Activated naive CD8-positive, alpha-beta T cell treated with anti-CD3 and anti-CD28 coated beads, Interleukin-2, amount 50 U/mL, for 24 hours (primary cell): ENCODE data around the gene CFAP298.
A peak's percentile ranks its signal among the peaks of the same experiment; 100 is the strongest.
"Not testable (repeated sequence)": the region's sequence is repeated elsewhere in the genome, so short reads cannot be mapped to it uniquely, and the experiment has no call there.

Experiments used
- ATAC-seq: fragments of 150-1000 bp; cut with Tn5 transposase; one replicate; pipeline ENCODE4 v1.10.0; 2021
- DNase-seq: peaks from one replicate; pipeline ENCODE4 v3.0.0; 2021
- H3K27ac Mint-ChIP-seq: one replicate; pipeline ENCODE4 v1.8.0; 2021; ENCODE audit warnings: mild to moderate bottlenecking, mixed read lengths
- H3K27me3 Mint-ChIP-seq: one replicate; pipeline ENCODE4 v1.8.0; 2021; ENCODE audit warnings: mixed read lengths
- H3K36me3 Mint-ChIP-seq: one replicate; pipeline ENCODE4 v1.8.0; 2021; ENCODE audit warnings: low read depth, mixed read lengths
- H3K4me1 Mint-ChIP-seq: one replicate; pipeline ENCODE4 v1.8.0; 2021; ENCODE audit warnings: mixed read lengths
- H3K4me3 Mint-ChIP-seq: one replicate; pipeline ENCODE4 v1.8.0; 2021; ENCODE audit warnings: mild to moderate bottlenecking, moderate library complexity, mixed read lengths
- H3K9me3 Mint-ChIP-seq: one replicate; pipeline ENCODE4 v1.8.0; 2021; ENCODE audit warnings: mixed read lengths

CFAP298 gene, protein sequence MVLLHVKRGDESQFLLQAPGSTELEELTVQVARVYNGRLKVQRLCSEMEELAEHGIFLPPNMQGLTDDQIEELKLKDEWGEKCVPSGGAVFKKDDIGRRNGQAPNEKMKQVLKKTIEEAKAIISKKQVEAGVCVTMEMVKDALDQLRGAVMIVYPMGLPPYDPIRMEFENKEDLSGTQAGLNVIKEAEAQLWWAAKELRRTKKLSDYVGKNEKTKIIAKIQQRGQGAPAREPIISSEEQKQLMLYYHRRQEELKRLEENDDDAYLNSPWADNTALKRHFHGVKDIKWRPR

GRCh38 chr21:32612075-32612998 lies at the start of gene CFAP298:
Gene CFAP298 (minus strand): TSS chr21:32612377. CDS start chr21:32612243, 134 bp downstream.
- Mint-ChIP-seq H3K27ac (peak within 1 kb of the TSS; percentile 91), H3K9me3 (no peaks in the 10 kb centered on the region), H3K36me3 (peaks cover 16% of the 10 kb centered on the region), H3K4me1 (peaks cover 21% of the 10 kb centered on the region), H3K27me3 (peaks cover 3% of the 10 kb centered on the region), H3K4me3 (peak within 1 kb of the TSS; percentile 92)
- ATAC-seq, result peak; percentile 97
- DNase-seq, result peak; percentile 85

DNA sequence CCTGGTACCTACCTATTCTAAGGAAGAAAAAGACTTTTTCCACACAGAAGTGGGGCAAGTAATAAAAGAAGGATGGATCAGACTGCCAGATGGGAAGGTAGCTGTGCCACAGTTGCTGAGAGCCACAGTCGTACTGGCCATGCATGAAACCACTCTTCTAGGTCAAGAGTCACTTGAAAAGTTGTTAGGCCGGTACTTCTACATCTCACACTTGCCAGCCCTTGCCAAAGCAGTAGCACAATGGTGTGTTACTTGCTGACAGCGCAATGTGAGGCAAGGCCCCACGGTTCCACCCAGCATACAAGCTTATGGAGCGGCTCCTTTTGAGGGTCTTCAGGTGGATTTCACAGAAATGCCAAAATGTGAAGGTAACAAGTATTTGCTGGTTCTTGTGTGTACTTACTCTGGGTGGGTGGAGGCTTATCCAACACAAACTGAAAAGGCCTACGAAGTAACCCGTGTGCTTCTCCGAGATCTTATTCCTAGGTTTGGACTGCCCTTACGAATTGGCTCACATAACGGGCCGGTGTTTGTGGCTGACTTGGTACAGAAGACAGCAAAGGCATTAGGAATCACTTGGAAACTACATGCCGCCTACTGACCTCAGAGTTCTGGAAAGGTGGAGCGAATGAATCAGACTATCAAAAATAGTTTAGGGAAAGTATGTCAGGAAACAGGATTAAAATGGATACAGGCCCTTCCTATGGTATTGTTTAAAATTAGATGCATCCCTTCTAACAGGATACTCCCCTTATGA lies 49.0 kb upstream of the CFAP298 start:
- not testable (repeated sequence) for H3K4me3 Mint-ChIP-seq, H3K4me1 Mint-ChIP-seq, H3K27ac Mint-ChIP-seq, DNase-seq, ATAC-seq, H3K27me3 Mint-ChIP-seq
- peaks cover 69% of the 10 kb centered on the region for H3K36me3 Mint-ChIP-seq
- H3K9me3 Mint-ChIP-seq, result peaks cover 16% of the 10 kb centered on the region

GRCh38 chr21:32658524-32658923 lies 46.3 kb upstream of the CFAP298 start:
- H3K9me3 Mint-ChIP-seq, result no peaks in the 10 kb centered on the region
- no peak overlapping the region for H3K27ac Mint-ChIP-seq
- H3K4me3 Mint-ChIP-seq, result no peak overlapping the region
- ATAC-seq (no peak), DNase-seq (no peak)
- no peaks in the 10 kb centered on the region for H3K27me3 Mint-ChIP-seq
- peaks cover 47% of the 10 kb centered on the region for H3K36me3 Mint-ChIP-seq
- no peaks in the 10 kb centered on the region for H3K4me1 Mint-ChIP-seq

- no peak overlapping the region for H3K27ac Mint-ChIP-seq
- no peaks in the 10 kb centered on the region for H3K27me3 Mint-ChIP-seq
- peak; percentile 20 for DNase-seq
Observed at GRCh38 chr21:32653326-32653901, 41.2 kb upstream of the CFAP298 start.

DNA sequence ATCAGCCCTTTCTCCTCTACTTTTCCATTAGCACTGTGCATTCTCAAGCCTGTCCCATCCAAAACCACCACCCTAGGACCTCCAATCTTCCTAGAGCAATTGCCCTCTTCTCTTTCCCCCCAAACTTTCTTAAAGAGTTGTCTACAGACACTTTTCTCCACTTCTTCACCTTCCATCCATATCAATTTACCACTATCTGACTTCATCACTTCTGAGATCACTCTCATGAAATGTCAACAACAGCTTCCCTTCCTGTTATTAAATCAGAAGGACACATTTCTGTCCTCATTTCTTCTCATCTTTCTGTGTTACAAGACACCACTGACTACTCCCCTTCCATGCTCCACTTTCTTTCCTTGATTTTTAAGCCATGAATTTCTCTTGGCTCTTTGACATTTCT lies 36.0 kb upstream of the CFAP298 start:
- Mint-ChIP-seq H3K36me3 (peaks cover 2% of the 10 kb centered on the region), H3K4me3 (no peak overlapping the region), H3K9me3 (no peaks in the 10 kb centered on the region), H3K27me3 (no peaks in the 10 kb centered on the region), H3K4me1 (peaks cover 3% of the 10 kb centered on the region), H3K27ac (no peak overlapping the region)
- no peak for ATAC-seq
- no peak for DNase-seq

More at GRCh38 chr21:32653326-32653901, 41.2 kb upstream of the CFAP298 start:
- peak; percentile 77 for ATAC-seq
- no peak overlapping the region for H3K4me3 Mint-ChIP-seq
- H3K36me3 Mint-ChIP-seq, result peaks cover 23% of the 10 kb centered on the region
- H3K9me3 Mint-ChIP-seq, result no peaks in the 10 kb centered on the region
- peaks cover 3% of the 10 kb centered on the region for H3K4me1 Mint-ChIP-seq

DNA sequence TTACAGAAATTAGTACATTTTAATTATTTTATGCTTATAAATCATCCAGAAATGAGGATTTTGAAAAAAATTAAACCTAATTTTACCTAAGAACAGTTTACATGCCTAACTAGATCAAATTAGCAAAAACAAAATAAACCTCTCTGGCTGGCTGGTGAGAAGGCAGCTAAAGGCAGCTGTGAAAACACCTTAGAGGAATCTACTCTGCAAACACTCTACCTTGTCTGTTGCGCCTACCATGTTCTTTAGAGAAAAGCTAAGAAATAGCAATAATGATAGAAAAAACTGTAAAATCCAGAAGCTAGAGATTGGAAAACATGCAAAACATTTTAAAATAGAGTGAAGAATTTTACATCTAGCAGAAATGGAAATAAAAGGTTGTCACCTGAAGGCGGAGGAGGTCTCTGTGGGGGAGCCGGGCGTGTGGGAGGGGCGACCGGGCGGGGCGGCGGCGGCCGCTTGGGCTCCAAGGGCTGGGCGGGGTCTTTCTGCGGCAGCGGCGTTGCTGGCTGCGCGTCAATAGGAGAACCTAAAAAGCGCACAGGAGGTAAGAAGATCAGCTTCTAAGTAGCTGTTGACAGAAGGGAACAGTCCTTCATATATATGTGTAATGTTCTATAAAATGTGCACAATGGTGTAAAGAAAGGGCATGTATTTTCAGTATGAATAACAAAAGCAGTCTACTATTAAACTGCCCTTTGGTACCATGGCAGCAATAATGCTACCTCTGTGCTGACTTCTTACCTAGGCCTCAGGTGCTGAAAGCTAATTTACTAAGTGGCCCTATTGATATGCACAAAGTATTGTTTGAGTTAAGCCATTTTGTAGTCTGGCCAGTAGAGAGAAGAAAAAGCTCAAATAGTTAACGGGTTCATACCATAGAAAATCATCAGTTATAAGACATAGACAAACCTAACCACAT lies 33.3 kb upstream of the CFAP298 start:
- H3K4me1 Mint-ChIP-seq, result no peaks in the 10 kb centered on the region

DNA sequence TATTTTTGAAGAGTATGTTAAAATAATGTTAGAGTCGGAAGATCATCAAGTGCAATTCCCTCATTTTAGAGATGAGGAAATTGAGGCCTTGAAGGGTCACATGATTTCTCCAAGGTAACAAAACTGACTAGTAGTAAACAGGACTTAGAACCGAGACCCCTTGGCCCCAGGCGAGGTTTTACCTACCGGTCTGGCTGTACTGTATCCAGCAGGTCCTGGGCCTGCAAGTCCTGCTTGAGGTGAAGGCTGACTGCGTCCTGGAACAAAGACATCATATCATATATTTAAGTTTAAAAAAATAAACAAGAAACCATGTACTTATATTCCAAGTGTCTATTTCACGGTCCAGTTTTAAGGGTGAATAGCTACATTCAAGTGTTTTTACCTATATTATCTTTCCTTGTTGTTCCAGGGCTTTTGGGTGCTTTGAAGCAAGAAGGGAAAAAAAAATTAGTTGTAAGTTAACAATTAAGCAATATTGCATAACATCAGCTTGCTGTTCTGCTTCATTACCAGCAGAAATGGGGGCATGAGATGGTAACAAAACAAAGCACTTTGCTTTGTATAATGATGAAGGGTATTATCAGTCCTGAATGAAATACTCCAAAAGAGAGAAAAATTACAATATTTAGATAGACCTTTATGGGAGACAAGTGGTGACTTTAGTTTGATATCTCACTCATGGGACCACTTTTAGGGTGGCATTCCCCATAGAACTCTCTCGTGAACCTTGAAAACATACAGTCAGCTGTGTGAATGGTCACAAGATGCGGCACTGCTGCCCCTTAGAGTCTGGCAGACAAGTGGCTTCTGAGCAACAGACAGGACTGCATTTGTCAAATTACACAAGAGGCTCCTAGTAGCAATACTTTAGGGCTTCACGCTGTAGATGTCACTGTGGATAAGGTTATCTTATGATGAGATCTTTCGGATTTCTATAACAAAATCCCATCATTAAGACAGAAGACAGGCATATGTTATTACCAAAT lies 29.8 kb upstream of the CFAP298 start:
- DNase-seq (no peak), ATAC-seq (no peak)
- Mint-ChIP-seq H3K27me3 (no peaks in the 10 kb centered on the region), H3K4me3 (no peak overlapping the region), H3K36me3 (peaks cover 9% of the 10 kb centered on the region), H3K4me1 (no peaks in the 10 kb centered on the region), H3K9me3 (no peaks in the 10 kb centered on the region), H3K27ac (no peak overlapping the region)

More for the DNA sequence above, 33.3 kb upstream of the CFAP298 start:
- DNase-seq (no peak), ATAC-seq (no peak)
- Mint-ChIP-seq H3K9me3 (no peaks in the 10 kb centered on the region), H3K27ac (no peak overlapping the region), H3K36me3 (peaks cover 4% of the 10 kb centered on the region), H3K4me3 (no peak overlapping the region), H3K27me3 (no peaks in the 10 kb centered on the region)

GRCh38 chr21:32626621-32627196 lies 14.5 kb upstream of the CFAP298 start:
- Mint-ChIP-seq H3K36me3 (peaks cover 11% of the 10 kb centered on the region), H3K9me3 (no peaks in the 10 kb centered on the region), H3K4me3 (no peak overlapping the region), H3K27ac (no peak overlapping the region), H3K27me3 (peaks cover under 1% of the 10 kb centered on the region), H3K4me1 (peaks cover 3% of the 10 kb centered on the region)
- ATAC-seq, result no peak
- DNase-seq, result no peak

DNA sequence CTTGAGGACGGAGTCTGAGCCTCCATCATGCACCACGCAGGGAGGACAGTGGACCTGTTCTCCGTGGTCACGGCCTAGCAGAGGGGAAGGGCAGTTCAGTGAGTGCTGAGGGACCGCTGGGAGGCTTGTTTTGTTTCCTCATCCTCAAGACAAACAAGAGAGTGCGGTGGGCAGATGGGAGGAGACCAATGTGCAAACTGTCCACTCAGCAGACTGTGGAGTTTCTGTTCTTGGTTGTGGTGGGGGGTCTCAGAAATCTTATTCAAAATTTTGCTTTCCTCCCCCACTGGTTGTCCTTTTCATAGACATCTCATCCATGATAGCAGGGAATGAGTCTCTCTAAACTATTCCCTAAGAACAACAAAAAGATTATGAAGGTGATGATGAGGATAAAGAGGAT lies 6.0 kb upstream of the CFAP298 start:
- not testable (repeated sequence) for H3K36me3 Mint-ChIP-seq, DNase-seq, H3K4me3 Mint-ChIP-seq, ATAC-seq, H3K27ac Mint-ChIP-seq, H3K4me1 Mint-ChIP-seq, H3K9me3 Mint-ChIP-seq
- peaks cover 24% of the 10 kb centered on the region for H3K27me3 Mint-ChIP-seq

DNA sequence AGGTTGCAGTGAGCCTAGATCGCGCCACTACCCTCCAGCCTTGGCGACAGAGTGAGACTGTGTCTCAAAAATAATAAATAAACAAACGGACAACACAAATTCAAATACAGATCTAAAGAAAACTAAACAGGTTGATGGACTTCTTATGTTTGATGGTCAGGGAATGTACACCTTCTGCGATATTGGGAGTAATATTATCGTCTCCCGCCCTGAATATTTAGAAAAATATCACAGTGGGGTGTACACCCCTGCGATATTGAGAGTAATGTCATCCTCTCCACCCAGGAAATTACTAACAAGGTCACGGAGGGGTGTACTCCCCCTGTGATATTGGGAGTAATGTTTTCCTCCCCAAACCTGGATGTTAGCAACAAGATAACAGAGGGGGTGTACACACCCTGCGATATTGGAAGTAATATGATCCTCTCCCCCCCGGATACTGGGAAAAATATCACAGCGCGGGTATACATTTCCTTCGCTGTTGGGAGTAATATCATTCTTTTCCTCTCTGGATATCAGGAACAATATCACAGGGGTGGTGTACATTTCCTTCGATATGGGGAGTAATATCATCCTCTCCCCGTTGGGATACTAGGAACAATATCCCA lies 1.4 kb upstream of the CFAP298 start:
- ATAC-seq, result no peak
- Mint-ChIP-seq H3K27me3 (peaks cover 3% of the 10 kb centered on the region), H3K27ac (no peak overlapping the region), H3K4me1 (peaks cover 21% of the 10 kb centered on the region), H3K36me3 (peaks cover 10% of the 10 kb centered on the region), H3K4me3 (peak overlapping the region; percentile 92), H3K9me3 (no peaks in the 10 kb centered on the region)
- DNase-seq, result no peak

- peaks cover 21% of the 10 kb centered on the region for H3K4me1 Mint-ChIP-seq
- H3K36me3 Mint-ChIP-seq, result peaks cover 11% of the 10 kb centered on the region
- ATAC-seq, result peak; percentile 2
- peak overlapping the region; percentile 91 for H3K27ac Mint-ChIP-seq
- peaks cover 3% of the 10 kb centered on the region for H3K27me3 Mint-ChIP-seq
- H3K4me3 Mint-ChIP-seq, result peak overlapping the region; percentile 92
- no peaks in the 10 kb centered on the region for H3K9me3 Mint-ChIP-seq
- no peak for DNase-seq
Observed at GRCh38 chr21:32612999-32613337, 791 bp upstream of the CFAP298 start.

DNA sequence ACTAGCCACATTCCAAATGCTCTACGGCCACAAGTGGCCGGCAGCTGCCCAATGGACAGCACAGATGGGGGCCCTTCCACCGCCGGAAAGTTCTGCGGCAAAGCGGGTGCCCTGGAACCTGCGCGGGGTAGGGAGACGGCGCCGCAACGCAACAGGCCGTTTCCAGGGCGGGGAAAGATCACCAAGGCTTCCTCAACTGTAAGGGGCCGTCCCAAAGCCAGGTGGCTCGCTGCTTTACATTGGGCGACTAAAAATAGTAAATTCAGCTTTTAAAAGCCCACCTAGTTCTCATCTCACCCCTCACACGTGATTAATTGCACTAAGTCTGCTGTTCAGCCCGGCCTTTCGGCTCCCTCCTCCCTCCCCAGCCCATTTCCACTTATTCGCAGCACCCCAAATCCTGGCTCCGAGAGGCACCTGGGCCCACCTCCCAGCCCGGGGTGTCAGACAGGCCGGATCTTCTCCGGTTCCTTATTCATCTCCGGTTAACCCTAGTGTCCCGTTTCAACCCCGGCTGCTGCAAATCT lies 643 bp downstream of the CFAP298 start:
- ATAC-seq (no peak), DNase-seq (peak; percentile 57)
- H3K36me3 Mint-ChIP-seq, result peaks cover 21% of the 10 kb centered on the region
- H3K4me1 Mint-ChIP-seq, result peaks cover 21% of the 10 kb centered on the region
- H3K9me3 Mint-ChIP-seq, result no peaks in the 10 kb centered on the region
- H3K27ac Mint-ChIP-seq, result peak overlapping the region; percentile 91
- peaks cover 2% of the 10 kb centered on the region for H3K27me3 Mint-ChIP-seq
- H3K4me3 Mint-ChIP-seq, result peak overlapping the region; percentile 92
